ENCODE data around the gene TUFT1.

Gene TUFT1

DNA sequence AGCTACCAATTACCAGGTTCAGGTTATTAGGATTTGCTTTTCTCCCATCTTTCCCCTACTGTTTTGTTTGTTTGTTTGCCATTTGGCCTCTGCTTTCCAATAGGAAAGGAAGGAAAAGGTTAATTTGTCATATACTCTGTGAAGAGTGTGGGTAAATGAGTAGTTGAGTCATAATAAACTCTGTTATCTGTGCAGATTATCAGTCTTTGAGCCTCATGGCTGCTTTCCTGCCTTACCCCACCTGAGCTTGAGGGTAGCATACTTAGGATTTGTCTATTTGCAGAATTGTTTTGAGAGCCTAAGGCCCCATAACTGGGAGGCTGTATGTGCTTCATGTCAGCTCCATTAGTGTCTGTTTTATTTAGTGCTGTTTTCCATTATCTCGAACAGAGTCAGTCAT is 38.8 kb downstream of the TUFT1 start:
- DNase-seq (ENCODE audit: low read depth) = no peak
- H3K4me3 ChIP-seq (ENCODE audit: low read depth, low read length) = no peak overlapping the region
- no peak for TF ChIP-seq POLR2A (IDR thresholded peaks at IDR 0.05; ENCODE audit: extremely low read depth, insufficient read length)
- no peak for TF ChIP-seq MYC (IDR thresholded peaks at IDR 0.05; ENCODE audit: low read depth, low read length)
- TF ChIP-seq CTCF (IDR thresholded peaks at IDR 0.05; ENCODE audit: low read depth, low read length) = no peak
- TF ChIP-seq, protein P1, sequence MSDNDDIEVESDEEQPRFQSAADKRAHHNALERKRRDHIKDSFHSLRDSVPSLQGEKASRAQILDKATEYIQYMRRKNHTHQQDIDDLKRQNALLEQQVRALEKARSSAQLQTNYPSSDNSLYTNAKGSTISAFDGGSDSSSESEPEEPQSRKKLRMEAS (IDR thresholded peaks at IDR 0.05; ENCODE audit: low read depth, low read length) = no peak

GRCh38 chr1:151579436-151580225 is 39.5 kb downstream of the TUFT1 start:
- no peak for TF ChIP-seq CTCF (IDR thresholded peaks at IDR 0.05; ENCODE audit: low read depth, low read length)
- no peak overlapping the region for H3K4me3 ChIP-seq (ENCODE audit: low read depth, low read length)
- DNase-seq (ENCODE audit: low read depth) = peak; percentile 11

GRCh38 chr1:151581451-151581850 is 41.3 kb downstream of the TUFT1 start:
- H3K4me3 ChIP-seq (ENCODE audit: low read depth, low read length) = no peak overlapping the region
- TF ChIP-seq CTCF (IDR thresholded peaks at IDR 0.05; ENCODE audit: low read depth, low read length) (no peak), POLR2A (IDR thresholded peaks at IDR 0.05; ENCODE audit: extremely low read depth, insufficient read length) (no peak)
- TF ChIP-seq, protein P1 (IDR thresholded peaks at IDR 0.05; ENCODE audit: low read depth, low read length) = no peak
- no peak for DNase-seq (ENCODE audit: low read depth)

DNA sequence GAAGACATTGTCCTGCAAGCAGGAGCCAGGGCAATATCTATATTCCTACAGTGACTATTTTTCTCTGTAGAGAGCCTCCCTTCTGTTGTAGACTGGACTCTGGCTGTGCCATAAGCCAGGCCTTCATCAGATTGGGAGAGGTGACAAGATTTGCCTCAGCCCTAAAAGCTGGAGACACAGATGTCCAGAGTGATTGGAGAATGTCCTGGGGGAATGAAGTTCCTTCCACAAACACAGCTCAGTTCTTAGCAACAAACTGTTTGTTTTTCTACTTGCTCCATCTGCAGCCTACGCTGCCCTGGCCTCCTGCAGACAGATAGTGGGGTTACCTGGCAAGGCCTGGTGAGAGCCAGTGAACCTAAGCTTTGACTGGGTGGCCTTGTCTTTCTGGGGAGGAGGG is 41.8 kb downstream of the TUFT1 start:
- no peak for DNase-seq (ENCODE audit: low read depth)
- no peak overlapping the region for H3K4me3 ChIP-seq (ENCODE audit: low read depth, low read length)
- TF ChIP-seq POLR2A (IDR thresholded peaks at IDR 0.05; ENCODE audit: extremely low read depth, insufficient read length) = no peak
- TF ChIP-seq CTCF (IDR thresholded peaks at IDR 0.05; ENCODE audit: low read depth, low read length) = no peak
- TF ChIP-seq, protein P1 (IDR thresholded peaks at IDR 0.05; ENCODE audit: low read depth, low read length) = no peak
- TF ChIP-seq MYC (IDR thresholded peaks at IDR 0.05; ENCODE audit: low read depth, low read length) = no peak

- TF ChIP-seq POLR2A (IDR thresholded peaks at IDR 0.05; ENCODE audit: extremely low read depth, insufficient read length) (no peak), CTCF (IDR thresholded peaks at IDR 0.05; ENCODE audit: low read depth, low read length) (no peak), MYC (IDR thresholded peaks at IDR 0.05; ENCODE audit: low read depth, low read length) (no peak)
- TF ChIP-seq, protein P1 (IDR thresholded peaks at IDR 0.05; ENCODE audit: low read depth, low read length) = no peak
- DNase-seq (ENCODE audit: low read depth) = no peak
- no peak overlapping the region for H3K4me3 ChIP-seq (ENCODE audit: low read depth, low read length)
Measured at GRCh38 chr1:151583796-151584195, 43.7 kb downstream of the TUFT1 start.

GRCh38 chr1:151584278-151584677 is 44.2 kb downstream of the TUFT1 start:
- no peak for TF ChIP-seq POLR2A (IDR thresholded peaks at IDR 0.05; ENCODE audit: extremely low read depth, insufficient read length)
- TF ChIP-seq, protein P1 (IDR thresholded peaks at IDR 0.05; ENCODE audit: low read depth, low read length) = no peak
- no peak for TF ChIP-seq CTCF (IDR thresholded peaks at IDR 0.05; ENCODE audit: low read depth, low read length)
- no peak for TF ChIP-seq MYC (IDR thresholded peaks at IDR 0.05; ENCODE audit: low read depth, low read length)
- no peak for DNase-seq (ENCODE audit: low read depth)
- no peak overlapping the region for H3K4me3 ChIP-seq (ENCODE audit: low read depth, low read length)
